PC-9 (cell line): Measurements from ENCODE around the gene GABRB1.

ENCODE experiments used
- CTCF ChIP-seq: fragments of 200-600 bp; sonication (generic); conservative IDR thresholded peaks from 2 replicates; pipeline ENCODE4 v1.6.1; 2017; ENCODE audit warnings: mixed run types, antibody characterized with exemption, mild to moderate bottlenecking, moderate library complexity
- EZH2 ChIP-seq: fragments of 200-600 bp; sonication (generic); IDR thresholded peaks from 2 replicates; pipeline ENCODE4 v1.8.0; 2017; ENCODE audit warnings: antibody characterized with exemption, low read depth

- no peak for TF ChIP-seq CTCF
- TF ChIP-seq EZH2, result no peak
Measured at GRCh38 chr4:47075262-47075661, 43.9 kb downstream of the GABRB1 start.
